HG03460 (cell line): ENCODE results near the gene PIK3C2G.

Experiments
- ATAC-seq: cut with Tn5 transposase; IDR thresholded peaks from one replicate; pipeline ENCODE4 v1.9.1; 2021; ENCODE audit not compliant: unreplicated experiment

The PIK3C2G gene

DNA sequence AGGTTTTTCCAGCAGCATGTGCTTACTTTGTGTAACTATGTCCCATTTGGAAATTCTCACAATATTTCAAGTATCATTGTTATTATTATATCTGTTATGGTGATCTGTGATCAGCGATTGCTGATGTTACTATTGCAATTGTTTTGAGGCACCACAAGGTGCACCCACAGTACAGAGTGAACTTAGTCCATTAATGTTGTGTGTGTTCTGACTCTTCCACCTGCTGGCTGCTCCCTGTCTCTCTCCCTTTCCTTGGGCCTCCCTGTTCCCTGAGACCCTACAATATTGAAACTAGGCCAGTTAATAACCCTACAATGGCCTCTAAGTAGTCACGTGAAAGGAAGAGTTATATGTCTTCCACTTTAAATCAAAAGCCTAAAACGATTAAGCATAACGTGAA, 153.9 kb downstream of the PIK3C2G start:
- ATAC-seq = no peak

DNA sequence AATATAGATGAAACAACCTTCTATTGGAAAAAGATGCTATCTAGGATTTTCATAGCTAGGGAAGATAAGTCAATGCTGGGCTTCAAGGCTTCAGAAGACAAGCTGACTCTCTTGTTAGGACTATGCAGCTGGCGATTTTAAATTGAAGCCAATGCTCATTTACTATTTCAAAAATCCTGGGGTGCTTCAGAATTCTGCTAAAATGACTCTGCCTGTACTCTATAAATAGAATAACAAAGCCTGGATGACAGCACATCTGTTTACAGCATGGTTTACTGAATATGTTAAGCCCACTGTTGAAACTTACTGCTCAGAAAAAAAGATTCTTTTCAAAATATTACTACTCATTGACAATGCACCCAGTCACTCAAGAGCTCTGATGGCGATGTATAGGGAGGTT, 155.1 kb downstream of the PIK3C2G start:
- no peak for ATAC-seq

DNA sequence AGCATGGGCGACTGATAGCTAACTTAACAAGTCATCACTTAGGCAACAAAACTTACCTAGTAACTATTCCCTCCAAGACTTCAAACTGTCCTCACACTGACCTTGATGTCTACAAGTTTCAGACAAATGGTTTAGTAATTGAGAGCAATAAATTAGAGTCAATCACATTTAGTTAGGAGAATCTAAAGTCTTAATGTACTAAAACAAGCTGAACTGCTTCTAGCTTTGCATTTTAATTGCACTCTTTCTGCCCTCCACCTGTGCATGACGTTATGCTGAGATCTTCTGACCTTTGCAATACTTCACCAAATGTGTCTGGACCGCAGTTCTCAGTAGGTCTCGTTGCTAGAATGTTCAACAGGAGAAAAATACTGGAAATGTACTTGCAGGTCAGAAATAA, 158.0 kb downstream of the PIK3C2G start:
- ATAC-seq = no peak

DNA sequence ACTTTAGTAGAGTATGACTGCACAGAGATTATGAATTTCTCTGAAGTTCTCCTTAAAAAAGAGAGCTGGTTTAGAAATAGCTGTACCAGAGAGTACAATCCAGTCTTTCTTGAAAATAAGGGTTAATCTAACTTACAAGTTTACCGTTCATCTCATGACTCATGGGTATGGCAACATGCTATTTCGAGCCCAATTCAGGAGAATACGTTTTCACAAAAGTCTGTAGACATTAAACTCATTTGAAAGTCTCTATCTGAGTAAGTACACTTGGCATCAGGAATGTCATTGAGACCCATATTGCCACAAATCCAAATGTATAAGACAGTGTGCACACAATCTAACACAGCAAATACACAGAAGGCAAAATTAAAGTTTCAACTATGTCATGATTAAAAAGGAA, 160.5 kb downstream of the PIK3C2G start:
- no peak for ATAC-seq

DNA sequence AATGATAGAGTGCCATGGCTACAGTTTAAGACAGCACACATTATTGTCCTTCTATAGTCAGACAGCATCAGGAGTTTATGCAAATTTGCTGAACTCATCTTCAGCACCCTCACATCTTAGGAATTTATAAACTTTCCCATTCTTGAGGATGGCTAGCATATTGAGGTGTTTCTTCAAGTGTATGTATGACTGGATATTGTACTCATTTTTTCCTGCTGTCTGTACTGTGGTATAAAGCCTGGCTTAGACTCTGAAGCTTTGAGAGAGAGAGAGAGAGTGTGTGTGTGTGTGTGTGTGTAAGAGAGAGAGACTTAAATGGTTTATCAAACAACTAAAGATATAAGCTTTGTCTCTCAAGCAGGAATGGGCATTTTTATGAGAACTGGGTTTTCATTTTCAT, 161.6 kb downstream of the PIK3C2G start:
- no peak for ATAC-seq

DNA sequence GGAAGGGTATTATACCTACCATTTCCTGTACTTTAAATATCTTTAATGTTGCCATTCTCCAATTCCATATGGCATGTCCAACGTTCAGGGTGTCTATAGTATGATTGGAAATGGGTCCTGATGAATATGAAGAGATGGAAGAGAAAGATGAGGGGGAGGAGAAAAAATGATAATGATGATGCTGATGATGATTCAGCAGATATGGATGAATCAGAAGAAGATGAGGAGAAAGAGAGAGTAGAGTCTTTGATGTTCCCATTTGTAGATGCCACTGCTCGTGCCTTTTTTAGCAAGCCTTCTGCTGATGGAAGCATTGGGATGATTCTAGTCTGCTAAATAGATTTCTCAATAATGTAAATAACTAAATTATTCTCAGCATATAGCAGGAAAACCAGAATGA, 163.5 kb downstream of the PIK3C2G start:
- no peak for ATAC-seq

DNA sequence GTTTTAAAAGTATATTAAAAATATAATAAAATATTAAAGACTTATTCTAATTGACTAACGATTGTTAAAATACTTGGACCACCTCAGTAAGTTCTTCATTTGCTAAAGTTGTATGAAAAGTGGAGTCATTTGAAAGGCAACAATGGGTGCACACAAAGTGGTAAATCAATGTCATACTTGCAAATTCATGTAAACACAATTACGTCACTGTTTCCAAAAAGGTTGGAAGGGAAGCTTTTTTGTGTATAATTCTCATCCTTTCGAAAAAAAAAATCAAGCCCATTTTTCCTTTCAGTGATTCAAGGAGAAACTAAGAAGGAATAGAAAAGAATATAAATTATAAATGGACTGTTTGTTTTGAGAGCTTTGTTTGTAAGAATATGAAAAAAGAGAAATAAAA, 166.2 kb downstream of the PIK3C2G start:
- ATAC-seq = no peak

DNA sequence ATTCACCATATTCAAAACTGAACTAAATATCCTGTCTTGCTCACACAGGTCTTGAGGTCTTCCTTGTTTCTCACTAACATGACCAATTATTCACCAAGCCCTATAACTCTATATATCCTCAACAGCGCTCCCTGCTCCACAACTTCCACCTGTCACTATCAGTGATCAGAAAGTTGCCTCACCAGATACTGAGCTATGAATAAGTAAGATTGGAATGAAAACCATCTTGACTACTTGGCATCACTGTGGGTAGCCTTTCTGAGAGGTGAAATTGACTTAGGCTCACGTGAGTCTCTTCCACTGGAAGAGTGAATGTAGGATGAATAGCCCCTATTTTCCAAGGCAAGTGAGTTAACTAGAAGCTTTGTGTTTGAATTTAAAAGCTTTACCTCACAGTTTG, 167.1 kb downstream of the PIK3C2G start:
- ATAC-seq = no peak

DNA sequence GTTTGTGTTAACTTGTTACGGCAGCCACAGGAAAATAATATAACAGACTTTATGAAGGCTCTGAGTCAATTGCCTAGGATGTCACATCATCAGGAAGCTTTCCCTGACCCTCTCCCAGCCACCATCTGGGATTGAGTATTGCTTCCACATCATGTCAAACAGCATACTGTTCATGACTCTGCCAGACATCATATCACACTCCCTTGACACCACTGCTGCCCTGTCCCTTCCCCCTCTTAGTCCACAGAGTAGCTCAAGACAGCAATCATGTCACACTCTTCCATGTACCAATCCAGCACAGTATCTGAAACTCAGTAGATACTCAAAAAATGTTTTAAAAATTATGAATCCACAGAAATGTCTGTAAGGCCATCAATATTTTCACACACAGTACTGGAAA, 168.0 kb downstream of the PIK3C2G start:
- ATAC-seq = no peak

DNA sequence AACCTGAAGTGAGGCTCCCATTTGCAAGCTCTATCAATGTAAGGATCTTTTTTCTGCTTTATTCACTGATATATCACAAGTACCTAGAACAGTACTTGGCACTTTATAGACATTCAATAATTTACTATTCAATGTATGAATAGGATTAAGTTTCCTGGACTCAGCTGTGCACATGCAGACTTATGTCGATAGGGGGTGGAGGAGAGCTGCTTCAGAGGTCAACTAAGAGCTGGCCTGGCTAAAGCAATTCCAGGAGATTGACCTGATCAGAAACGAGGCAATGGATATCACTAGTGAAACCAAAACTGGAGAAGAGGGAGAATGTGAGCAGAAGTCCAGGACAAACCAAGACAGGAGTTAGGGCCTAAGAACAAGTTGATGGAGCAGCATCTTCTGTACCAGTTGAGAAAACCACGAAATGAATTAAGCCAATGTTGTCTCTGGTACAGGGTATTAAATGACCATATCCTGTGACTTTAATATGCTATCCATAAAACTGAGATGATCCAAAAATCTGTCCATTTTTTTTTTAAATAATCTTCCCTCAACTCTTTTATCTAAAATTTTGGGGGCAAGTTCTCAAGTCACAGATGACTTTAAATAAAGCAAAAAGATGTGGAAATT, 169.2 kb downstream of the PIK3C2G start:
- no peak for ATAC-seq

DNA sequence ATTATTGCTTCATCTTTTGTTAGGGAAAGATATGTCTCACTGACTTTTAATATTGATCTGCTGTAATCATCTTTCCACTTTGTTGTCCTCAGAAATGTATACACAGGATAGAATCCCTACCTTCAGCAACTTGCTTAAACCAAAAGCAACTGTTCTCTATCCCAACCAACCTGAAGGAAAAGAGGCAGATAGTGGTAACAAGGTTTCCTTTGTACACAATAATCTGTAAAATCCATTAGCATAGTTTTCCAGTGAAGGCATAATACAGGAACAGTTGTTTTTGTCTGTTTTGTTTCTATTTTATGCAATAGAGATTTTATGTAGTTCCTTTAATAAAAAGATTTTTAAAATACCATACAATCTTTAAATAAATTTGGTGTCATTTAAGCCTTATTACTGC, 170.5 kb downstream of the PIK3C2G start:
- no peak for ATAC-seq

DNA sequence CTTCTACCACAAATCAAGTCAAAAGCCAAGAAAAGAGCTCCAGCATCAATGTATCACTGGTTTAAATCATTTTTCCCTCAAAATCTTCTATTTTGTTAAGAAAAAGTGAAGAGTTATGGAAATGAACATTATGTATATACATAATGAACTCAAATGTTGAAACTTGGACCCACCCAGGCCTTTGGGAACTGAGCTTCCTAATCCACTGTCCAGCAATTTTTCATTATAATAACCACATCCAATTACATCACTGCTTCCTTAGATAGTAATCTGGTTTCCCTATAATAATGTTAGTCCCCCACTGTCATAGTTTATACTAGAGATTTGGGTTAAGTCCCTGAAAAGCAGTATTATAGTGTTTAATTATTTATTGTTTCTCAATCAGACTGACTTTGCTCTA, 170.9 kb downstream of the PIK3C2G start:
- no peak for ATAC-seq

DNA sequence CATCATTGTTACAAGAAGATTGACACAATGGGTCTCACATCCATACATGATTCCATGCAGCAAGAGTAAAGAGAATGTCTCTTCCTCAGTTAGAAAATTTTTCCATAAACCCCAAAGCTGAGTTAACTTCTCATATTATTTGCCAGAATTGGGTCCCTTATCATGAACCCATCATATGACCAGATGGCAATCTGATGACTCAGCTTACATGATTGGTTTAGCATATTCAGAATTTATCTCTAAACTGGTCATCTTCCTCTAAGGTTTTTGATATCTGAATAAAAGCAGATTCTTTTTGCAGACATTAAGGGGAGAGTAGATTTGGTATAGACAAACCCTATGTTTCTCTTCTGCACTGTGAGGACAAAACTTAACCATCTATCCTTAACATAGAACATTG, 174.9 kb downstream of the PIK3C2G start:
- ATAC-seq = no peak

DNA sequence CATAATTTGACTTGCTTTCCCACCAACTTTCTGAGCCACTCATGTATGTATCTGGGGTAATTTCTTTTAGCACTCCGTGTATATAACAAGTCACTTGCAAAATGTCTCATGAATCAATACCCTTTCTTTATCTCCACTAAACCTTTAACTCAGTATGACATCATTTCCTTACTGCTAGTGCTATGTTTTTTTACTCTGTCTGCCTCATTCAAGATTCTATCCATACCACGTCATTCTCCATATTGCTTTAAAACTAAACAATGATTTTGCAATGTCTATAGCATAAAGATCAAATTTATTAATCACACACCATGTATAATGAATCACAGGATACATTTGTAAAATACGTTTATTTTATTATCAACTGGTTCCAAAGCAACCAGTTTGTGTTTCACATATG, 178.2 kb downstream of the PIK3C2G start:
- no peak for ATAC-seq

DNA sequence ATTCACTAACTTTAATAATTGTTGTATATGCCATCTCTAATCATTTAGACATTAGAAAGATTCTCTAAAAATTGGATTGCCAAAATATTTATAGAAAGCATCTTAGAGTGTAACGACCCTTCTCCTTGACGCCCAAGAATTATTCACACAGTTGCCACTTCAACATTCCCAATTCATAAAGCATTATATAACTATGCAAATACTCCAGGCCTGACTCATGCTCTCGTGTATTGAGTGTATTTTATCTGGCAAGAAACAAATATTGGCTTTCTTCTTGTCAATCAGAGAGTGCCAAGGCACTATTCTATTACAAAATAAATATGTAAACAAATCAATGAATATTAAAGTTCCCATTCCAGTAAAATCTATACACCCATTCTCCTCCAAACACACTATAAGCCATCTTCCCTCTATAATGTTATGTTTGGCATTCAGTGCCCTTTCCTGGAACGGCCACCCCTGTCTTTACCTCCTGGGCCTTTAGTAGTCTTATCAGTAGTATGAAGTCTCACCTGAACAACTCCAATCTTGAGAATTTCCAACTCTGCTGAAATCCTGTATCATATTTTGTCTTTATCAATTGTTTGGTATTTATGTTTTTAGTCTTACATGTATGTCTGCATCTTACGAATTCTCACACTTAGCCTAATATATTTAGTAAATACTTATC, 182.6 kb downstream of the PIK3C2G start:
- no peak for ATAC-seq

DNA sequence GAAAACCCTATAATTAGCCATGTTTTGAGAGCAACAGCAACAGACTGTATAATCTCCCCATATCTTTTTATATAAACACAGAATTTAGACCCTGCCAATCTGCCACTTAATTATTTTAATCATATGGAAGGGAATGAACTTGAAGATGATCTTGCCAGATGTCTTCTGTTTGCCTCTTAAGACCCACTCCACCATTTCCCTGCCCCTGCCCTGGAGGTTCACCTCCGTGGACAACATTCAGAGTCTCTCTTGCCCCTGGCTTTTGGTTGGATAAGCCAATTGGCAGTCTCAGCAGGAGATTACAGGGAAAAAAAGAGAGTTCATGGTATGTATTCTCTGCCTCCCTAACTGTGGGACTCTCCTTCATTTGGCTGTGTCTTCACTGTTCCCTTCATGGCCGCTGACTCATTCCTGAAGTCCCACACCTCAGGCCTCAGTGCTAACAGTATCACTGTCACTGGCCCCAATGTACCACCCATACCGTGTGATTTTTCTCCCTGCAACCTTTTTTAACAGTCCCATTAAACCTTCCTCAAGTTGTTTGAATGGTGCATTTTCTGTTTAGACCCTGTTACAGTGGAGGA, 184.8 kb downstream of the PIK3C2G start:
- ATAC-seq = no peak

DNA sequence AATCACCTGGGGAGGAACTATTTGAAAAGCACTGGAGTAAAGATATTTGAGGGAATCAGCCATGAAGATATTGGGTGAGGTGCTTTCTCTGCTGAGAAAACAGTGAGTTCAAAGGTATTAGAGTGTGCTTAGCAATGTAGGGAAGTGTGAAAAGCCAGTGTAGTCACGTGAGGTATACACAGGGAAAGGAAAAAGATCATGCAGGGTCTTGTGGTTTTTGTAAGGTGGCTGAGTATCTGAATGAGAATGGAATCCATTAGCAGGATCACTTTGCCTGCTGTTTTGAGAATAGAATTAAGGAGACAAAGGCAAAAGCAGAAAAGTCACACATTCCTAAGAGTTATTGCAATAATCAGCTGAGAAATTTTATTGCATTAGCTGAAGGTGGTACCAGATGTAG, 193.0 kb downstream of the PIK3C2G start:
- no peak for ATAC-seq

DNA sequence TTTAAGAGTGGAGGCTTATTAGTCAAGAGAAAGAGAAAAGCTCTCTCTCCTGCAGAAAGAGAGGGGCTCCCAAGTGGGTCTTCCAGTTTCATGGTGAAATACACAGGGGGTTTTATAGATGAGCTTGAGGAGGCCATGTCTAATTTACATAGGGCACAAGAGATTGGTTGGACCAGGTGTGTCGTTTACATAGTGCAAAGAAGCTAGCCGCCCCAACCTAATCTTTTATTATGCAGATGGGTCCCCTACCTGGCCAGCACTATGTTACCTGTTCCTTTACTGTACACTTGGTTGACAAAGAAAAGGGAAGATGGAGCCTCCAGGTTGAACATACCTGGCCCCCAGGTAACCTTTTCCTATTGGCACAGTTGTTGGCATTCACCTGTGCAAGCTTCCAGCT, 195.0 kb downstream of the PIK3C2G start:
- ATAC-seq = no peak

DNA sequence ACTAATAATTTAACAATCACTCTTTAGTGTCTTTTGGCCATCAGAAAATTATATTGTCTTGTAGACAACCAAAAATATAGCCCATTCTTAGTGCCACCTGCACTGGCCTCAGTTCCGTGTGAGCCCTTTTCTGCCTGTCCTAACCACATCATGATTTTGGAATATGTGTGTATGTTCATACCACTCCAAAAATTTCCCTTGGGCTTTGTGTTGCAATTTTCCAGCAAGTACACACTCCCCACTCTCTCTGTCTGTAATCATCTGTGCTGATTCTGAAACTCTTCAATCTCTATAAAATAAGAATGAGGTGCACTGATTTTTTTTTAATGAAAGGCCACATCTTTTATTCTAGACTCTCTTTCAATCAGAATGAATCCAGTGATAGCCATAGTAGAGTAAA, 196.0 kb downstream of the PIK3C2G start:
- no peak for ATAC-seq

DNA sequence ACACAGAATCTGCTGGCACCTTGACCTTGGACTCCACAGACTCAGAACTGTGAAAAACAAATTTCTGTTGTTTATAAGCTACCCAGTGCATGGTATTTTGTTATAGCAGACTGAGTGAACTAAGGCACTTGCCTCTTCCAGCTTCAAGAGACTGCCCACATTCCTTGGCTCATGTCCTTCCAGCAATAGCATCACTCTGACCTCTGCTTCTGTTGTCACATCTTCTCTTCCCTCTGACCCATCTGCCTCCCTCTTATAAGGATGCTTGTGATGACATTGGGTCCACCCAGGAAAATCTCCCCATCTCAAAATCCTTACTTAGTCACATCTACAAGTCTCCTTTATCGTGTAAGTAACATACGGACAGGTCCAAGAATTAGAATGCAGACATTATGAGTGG, 200.4 kb downstream of the PIK3C2G start:
- no peak for ATAC-seq

DNA sequence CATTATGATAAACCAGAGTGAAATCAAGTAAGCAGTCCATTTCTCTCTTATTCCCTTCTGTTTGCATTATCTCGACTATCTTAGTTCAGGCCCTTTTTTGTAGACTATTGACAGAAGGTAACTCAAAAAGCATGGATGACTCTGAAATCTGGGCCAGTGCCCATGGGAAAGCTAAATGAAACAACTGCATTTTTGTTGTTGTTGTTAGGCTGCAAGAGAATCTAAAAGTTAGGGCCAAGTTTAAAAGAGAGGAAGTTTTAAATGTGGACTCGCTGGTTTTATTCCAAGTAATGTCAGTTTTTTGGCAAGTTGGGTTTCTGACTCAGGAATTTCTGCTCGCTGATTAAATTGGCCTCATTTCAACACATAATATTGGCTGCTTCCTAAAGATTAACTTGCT, 201.1 kb downstream of the PIK3C2G start:
- no peak for ATAC-seq

DNA sequence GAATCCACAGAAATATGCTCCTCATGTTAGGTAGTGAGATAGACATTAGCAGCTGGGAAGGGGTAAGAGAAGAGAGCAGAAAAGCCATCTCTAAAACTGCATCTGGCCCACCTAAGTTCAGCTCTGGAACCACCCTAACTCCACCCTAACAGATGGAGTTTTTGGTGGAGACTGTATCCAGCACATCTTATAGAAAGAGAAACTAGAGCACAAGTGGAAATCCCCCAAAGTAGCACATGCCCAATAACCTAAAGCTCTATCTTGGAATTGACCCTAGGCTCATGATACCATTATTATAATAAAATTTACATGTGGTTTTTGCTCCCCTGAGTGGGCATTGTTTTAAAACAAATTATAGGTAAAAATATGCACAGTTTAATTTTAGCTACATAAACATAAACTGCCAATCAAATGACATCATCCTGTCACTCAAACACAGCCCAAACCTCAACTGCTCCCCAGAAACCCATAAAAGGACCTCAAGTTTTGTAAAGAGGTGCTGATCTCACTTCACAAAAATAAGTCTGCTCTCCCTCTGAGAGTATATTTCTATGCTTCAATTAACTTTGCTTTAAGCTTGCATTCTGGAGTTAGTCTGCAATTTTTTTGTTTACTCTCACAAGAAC, 206.4 kb downstream of the PIK3C2G start:
- ATAC-seq = no peak
